Breast epithelium (tissue), 4 donors: ENCODE data around the gene CD79B. TPM values are rescaled to one million over a fixed set of nuclear protein-coding genes. Genes with fewer than 3 reads are reported as not detected.
"Not testable (repeated sequence)": the region's sequence is repeated elsewhere in the genome, so short reads cannot be mapped to it uniquely, and the experiment has no call there.

Source experiments
- DNase-seq, 2 donors: peaks; one replicate each; pipeline ENCODE4 v3.0.0-alpha.2; 2019; ENCODE audit warnings: low spot score in 2 of 2
- H3K27ac ChIP-seq, 2 donors: fragments of 200-600 bp; sonication (generic) in 1 of 2; one replicate each; pipeline ENCODE4 v1.5.1; 2016 to 2019; ENCODE audit warnings: mild to moderate bottlenecking in 1 of 2
- H3K27me3 ChIP-seq, 2 donors: fragments of 200-600 bp; sonication (generic) in 1 of 2; one replicate each; pipeline versions ENCODE4 v1.5.1 to v1.6.0; 2017 to 2019; ENCODE audit warnings: control low read depth in 1 of 2, mild to moderate bottlenecking in 1 of 2
- H3K36me3 ChIP-seq: fragments of 200-600 bp; one replicate; pipeline ENCODE4 v1.5.1; 2019
- H3K4me1 ChIP-seq, 2 donors: fragments of 200-600 bp; sonication (generic); one replicate each; pipeline ENCODE4 v1.5.1; 2016 to 2019; ENCODE audit warnings: control low read depth in 1 of 2
- H3K4me3 ChIP-seq, 3 donors: fragments of 200-600 bp; sonication (generic); 1 replicate in 2 of 3; 2 replicates in 1 of 3; pipeline ENCODE4 v1.5.1; 2016 to 2019; ENCODE audit warnings: mild to moderate bottlenecking in 3 of 3, moderate library complexity in 2 of 3
- H3K9me3 ChIP-seq, 2 donors: fragments of 200-600 bp; sonication (generic) in 1 of 2; one replicate each; pipeline ENCODE4 v1.5.1; 2016 to 2019; ENCODE audit warnings: control low read depth in 1 of 2
- CTCF ChIP-seq, 3 donors: fragments of 450-650 bp; IDR thresholded peaks; one replicate each; pipeline ENCODE4 v1.5.1; 2016 to 2017; ENCODE audit warnings: antibody characterized with exemption in 3 of 3, mild to moderate bottlenecking in 3 of 3, moderate library complexity in 3 of 3
- POLR2A ChIP-seq: fragments of 450-650 bp; IDR thresholded peaks from one replicate; pipeline ENCODE4 v1.6.1; 2016; ENCODE audit warnings: antibody characterized with exemption, mild to moderate bottlenecking, moderate library complexity
- POLR2AphosphoS5 ChIP-seq, 3 donors: sonication (generic); formaldehyde crosslinking; IDR thresholded peaks; one replicate each; pipeline ENCODE4 v1.6.1; 2017; ENCODE audit warnings: antibody characterized with exemption in 3 of 3
- intact Hi-C: fragments of 100-400 bp; cut with DNase I; formaldehyde crosslinking; loops from one replicate; pipeline ENCODE4 v1.15.1; 2023; ENCODE audit warnings: low total_unique reads
- total RNA-seq, 3 donors: library from RNA; depleted of rRNA; stranded (reverse); fragments of >200 nt; gene quantifications; one replicate each; pipeline ENCODE4 v1.1.0, GENCODE V29; 2016

CD79B gene
- total RNA-seq, 3 donors from 2014 or later: 2.2 to 7.9 (median 3.4) TPM

- H3K4me1 ChIP-seq: no peaks in the 10 kb centered on the region
- no peak for DNase-seq
- no peaks in the 10 kb centered on the region for H3K27me3 ChIP-seq
- no peak overlapping the region for H3K27ac ChIP-seq
- intact Hi-C loops: no loop called here
- TF ChIP-seq POLR2A: no peak
- TF ChIP-seq POLR2AphosphoS5 (IDR thresholded peaks at IDR 0.05): no peak
- TF ChIP-seq CTCF (IDR thresholded peaks at IDR 0.05): no peak
- H3K4me3 ChIP-seq: no peak overlapping the region
- H3K9me3 ChIP-seq: no peaks in the 10 kb centered on the region
- H3K36me3 ChIP-seq: no peaks in the 10 kb centered on the region
These were observed 3.9 kb downstream of the CD79B start for GRCh38 chr17:63928172-63928666.

- Histone ChIP-seq H3K27ac (no peak overlapping the region), H3K4me3 (no peak overlapping the region), H3K36me3 (no peaks in the 10 kb centered on the region), H3K27me3 (no peaks in the 10 kb centered on the region), H3K4me1 (no peaks in the 10 kb centered on the region), H3K9me3 (no peaks in the 10 kb centered on the region)
- TF ChIP-seq POLR2AphosphoS5 (IDR thresholded peaks at IDR 0.05): no peak
- no peak for TF ChIP-seq POLR2A
- intact Hi-C loops: no loop called here
- DNase-seq: no peak
These were observed 4.5 kb downstream of the CD79B start for GRCh38 chr17:63927464-63928171.

- intact Hi-C loops: no loop called here
- H3K4me1 ChIP-seq: no peaks in the 10 kb centered on the region
These were observed 6.0 kb downstream of the CD79B start for GRCh38 chr17:63926164-63926563.

GRCh38 chr17:63925615-63926014 lies 6.5 kb downstream of the CD79B start:
- no peaks in the 10 kb centered on the region for H3K4me1 ChIP-seq
- H3K36me3 ChIP-seq: no peaks in the 10 kb centered on the region
- H3K4me3 ChIP-seq: no peak overlapping the region
- H3K27ac ChIP-seq: no peak overlapping the region
- TF ChIP-seq CTCF (IDR thresholded peaks at IDR 0.05) (no peak), POLR2AphosphoS5 (IDR thresholded peaks at IDR 0.05) (no peak), POLR2A (no peak)
- intact Hi-C loops: no loop called here
- no peak for DNase-seq
- H3K9me3 ChIP-seq: no peaks in the 10 kb centered on the region
- H3K27me3 ChIP-seq: no peaks in the 10 kb centered on the region

More at GRCh38 chr17:63926164-63926563, 6.0 kb downstream of the CD79B start:
- H3K27me3 ChIP-seq: no peaks in the 10 kb centered on the region
- H3K4me3 ChIP-seq: no peak overlapping the region
- H3K36me3 ChIP-seq: no peaks in the 10 kb centered on the region
- TF ChIP-seq CTCF (IDR thresholded peaks at IDR 0.05) (no peak), POLR2AphosphoS5 (IDR thresholded peaks at IDR 0.05) (no peak)
- H3K9me3 ChIP-seq: no peaks in the 10 kb centered on the region
- DNase-seq: no peak
- no peak overlapping the region for H3K27ac ChIP-seq

- DNase-seq, H3K36me3 ChIP-seq, H3K27me3 ChIP-seq, H3K9me3 ChIP-seq, H3K4me3 ChIP-seq, intact Hi-C loops, H3K27ac ChIP-seq, H3K4me1 ChIP-seq: not testable (repeated sequence)
These were observed 9.7 kb downstream of the CD79B start for GRCh38 chr17:63922402-63922801.

GRCh38 chr17:63920779-63921178 lies 11.4 kb downstream of the CD79B start:
- H3K27me3 ChIP-seq, H3K4me3 ChIP-seq, DNase-seq, H3K4me1 ChIP-seq, intact Hi-C loops, H3K9me3 ChIP-seq, H3K27ac ChIP-seq, H3K36me3 ChIP-seq: not testable (repeated sequence)

GRCh38 chr17:63920050-63920449 lies 12.1 kb downstream of the CD79B start:
- H3K4me1 ChIP-seq, H3K27me3 ChIP-seq, H3K27ac ChIP-seq, H3K36me3 ChIP-seq, intact Hi-C loops, DNase-seq, H3K4me3 ChIP-seq, H3K9me3 ChIP-seq: not testable (repeated sequence)
